CD4-positive, alpha-beta T cell (primary cell): Measurements from ENCODE around the gene PTCHD4. TPM values are rescaled to one million over a fixed set of nuclear protein-coding genes. Genes with fewer than 3 reads are reported as not detected.

ENCODE experiments used
- ATAC-seq: fragments of 200-7000 bp; cut with Tn5 transposase; one replicate; pipeline ENCODE4 v1.10.0; 2022; ENCODE audit warnings: mild to moderate bottlenecking; ENCODE audit not compliant: poor library complexity
- CTCF ChIA-PET: fragments of 350-600 bp; sonication (Branson Sonifier 250); formaldehyde crosslinking; loops from one replicate; lab custom pipeline; 2021; ENCODE audit warnings: antibody characterized with exemption, inconsistent platforms; lab: Charles Lee
- POLR2A ChIA-PET: fragments of 350-600 bp; sonication (Branson Sonifier 250); formaldehyde crosslinking; loops from one replicate; lab custom pipeline; 2021; ENCODE audit warnings: antibody characterized with exemption, inconsistent platforms; lab: Charles Lee
- DNase-seq, 14 experiments: peaks; one replicate each; pipeline ENCODE4 v3.0.0-alpha.2; 2013 to 2020; ENCODE audit warnings: mixed read lengths in 2 of 14
- H3K27ac ChIP-seq, 2 donors: one replicate each; pipeline versions ENCODE4 v1.5.1 to v1.7.0; 2013; ENCODE audit warnings: low read length in 2 of 2, low read depth in 1 of 2, mild to moderate bottlenecking in 1 of 2
- H3K27me3 ChIP-seq, 2 experiments: 1 replicate in 1 of 2; 2 replicates in 1 of 2; pipeline versions ENCODE4 v1.6.1 to v1.7.0; 2013; ENCODE audit warnings: low read length in 2 of 2, control low read depth in 1 of 2, mild to moderate bottlenecking in 1 of 2, moderate library complexity in 1 of 2; ENCODE audit not compliant: insufficient read depth in 2 of 2, control insufficient read depth in 1 of 2
- H3K36me3 ChIP-seq: one replicate; pipeline ENCODE4 v1.6.1; 2013; ENCODE audit warnings: low read length, control low read depth; ENCODE audit not compliant: insufficient read depth
- H3K4me1 ChIP-seq: one replicate; pipeline ENCODE4 v1.6.1; 2013; ENCODE audit warnings: low read length, control low read depth; ENCODE audit not compliant: insufficient read depth
- H3K4me3 ChIP-seq: one replicate; pipeline ENCODE4 v1.5.1; 2013; ENCODE audit warnings: mild to moderate bottlenecking, low read length, moderate library complexity
- H3K9me3 ChIP-seq, 2 experiments: 1 replicate in 1 of 2; 2 replicates in 1 of 2; pipeline versions ENCODE4 v1.6.1 to v1.7.0; 2013; ENCODE audit warnings: low read length in 2 of 2, mild to moderate bottlenecking in 2 of 2, control low read depth in 1 of 2, moderate library complexity in 1 of 2; ENCODE audit not compliant: control insufficient read depth in 1 of 2, insufficient read depth in 1 of 2
- H3K27ac Mint-ChIP-seq: one replicate; pipeline ENCODE4 v1.8.0; 2020; ENCODE audit warnings: mixed read lengths
- H3K27me3 Mint-ChIP-seq: one replicate; pipeline ENCODE4 v1.8.0; 2021; ENCODE audit warnings: mixed read lengths
- H3K36me3 Mint-ChIP-seq: one replicate; pipeline ENCODE4 v1.8.0; 2021; ENCODE audit warnings: low read depth, mixed read lengths
- H3K4me1 Mint-ChIP-seq: one replicate; pipeline ENCODE4 v1.8.0; 2021; ENCODE audit warnings: low read depth, mixed read lengths
- H3K4me3 Mint-ChIP-seq: one replicate; pipeline ENCODE4 v1.8.0; 2020; ENCODE audit warnings: mild to moderate bottlenecking, mixed read lengths
- H3K9me3 Mint-ChIP-seq: one replicate; pipeline ENCODE4 v1.8.0; 2020; ENCODE audit warnings: mixed read lengths
- CTCF ChIP-seq: fragments of 200-600 bp; IDR thresholded peaks from one replicate; pipeline ENCODE4 v1.8.0; 2022; ENCODE audit warnings: antibody characterized with exemption, mild to moderate bottlenecking
- intact Hi-C, 2 experiments: fragments of 100-400 bp; cut with DNase I in 1 of 2; cut with micrococcal nuclease in 1 of 2; formaldehyde crosslinking; loops; one replicate each; pipeline versions ENCODE4 v1.15.1 to v1.9.0; 2023 to 2025; cut with DNase I, micrococcal nuclease
- polyA plus RNA-seq, 2 donors: library from polyadenylated mRNA; unstranded; fragments of 120-200 nt; gene quantifications; one replicate each; pipeline ENCODE4 v1.2.1, GENCODE V29; 2013
- total RNA-seq, 174 experiments: library from RNA in 2 of 174; stranded (reverse) in 2 of 174; gene quantifications; one replicate each; pipeline ENCODE4 v1.2.3 and lab custom pipeline; 2021 to 2026

The PTCHD4 gene
- total RNA-seq: not detected
- not detected for polyA plus RNA-seq (2013, experiment 1 of 2)
- not detected for polyA plus RNA-seq (2013, experiment 2 of 2)
- total RNA-seq (lab: John Stamatoyannopoulos, UW): 0 to 0.18 (median 0) reads per million in 172 experiments

- ATAC-seq: no peak
- no peaks in the 10 kb centered on the region for H3K9me3 ChIP-seq
- no peak for TF ChIP-seq CTCF
- Mint-ChIP-seq H3K4me1 (no peaks in the 10 kb centered on the region), H3K9me3 (no peaks in the 10 kb centered on the region), H3K27ac (no peak within 1 kb of the TSS), H3K27me3 (no peaks in the 10 kb centered on the region), H3K4me3 (no peak within 1 kb of the TSS), H3K36me3 (no peaks in the 10 kb centered on the region)
- CTCF ChIA-PET: no interaction called here
- DNase-seq: no peak
- H3K4me1 ChIP-seq: no peaks in the 10 kb centered on the region
- H3K36me3 ChIP-seq: no peaks in the 10 kb centered on the region
- H3K4me3 ChIP-seq: no peak within 1 kb of the TSS
- POLR2A ChIA-PET: no interaction called here
- no peak within 1 kb of the TSS for H3K27ac ChIP-seq
- H3K27me3 ChIP-seq: no peaks in the 10 kb centered on the region
- intact Hi-C loops: no loop called here
Measured at GRCh38 chr6:48111143-48111506, at the start of gene PTCHD4. Gene PTCHD4, minus strand, starts transcription at chr6:48111197. Its CDS starts 42,240 bp downstream, at chr6:48068957.

DNA sequence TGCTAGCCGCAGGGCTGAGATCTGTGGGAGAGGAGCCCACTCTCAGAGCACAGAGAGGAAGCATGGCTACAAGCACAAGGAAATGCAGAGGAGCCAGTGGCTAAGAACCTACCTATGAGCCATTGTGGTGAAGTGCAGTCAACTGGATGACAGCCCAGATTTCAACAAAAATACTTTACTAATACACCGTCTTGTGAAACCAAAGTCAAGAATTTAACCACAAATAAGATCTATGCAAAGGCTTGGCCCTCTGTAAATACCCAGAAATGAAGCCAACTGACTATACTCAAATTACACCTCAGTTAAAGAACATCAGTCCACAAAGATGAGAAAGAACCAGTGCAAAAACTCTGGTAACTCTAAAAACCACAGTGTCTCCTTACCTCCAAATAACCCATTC lies 40.1 kb upstream of the PTCHD4 start:
- no peak overlapping the region for H3K27ac ChIP-seq
- no peak overlapping the region for H3K4me3 ChIP-seq
- Mint-ChIP-seq H3K9me3 (peaks cover 6% of the 10 kb centered on the region), H3K27ac (no peak overlapping the region), H3K27me3 (no peaks in the 10 kb centered on the region), H3K4me1 (no peaks in the 10 kb centered on the region), H3K36me3 (no peaks in the 10 kb centered on the region), H3K4me3 (no peak overlapping the region)
- no peaks in the 10 kb centered on the region for H3K27me3 ChIP-seq
- ATAC-seq: no peak
- H3K9me3 ChIP-seq: peaks cover 6 to 21% of the 10 kb centered on the region in 2 experiments
- no peaks in the 10 kb centered on the region for H3K4me1 ChIP-seq
- ChIA-PET POLR2A (no interaction called here), CTCF (no interaction called here)
- DNase-seq: no peak
- TF ChIP-seq CTCF: no peak
- intact Hi-C loops: no loop called here
- H3K36me3 ChIP-seq: no peaks in the 10 kb centered on the region

GRCh38 chr6:48150701-48151100 lies 39.7 kb upstream of the PTCHD4 start:
- TF ChIP-seq CTCF: no peak
- intact Hi-C loops: no loop called here

More at GRCh38 chr6:48150701-48151100, 39.7 kb upstream of the PTCHD4 start:
- DNase-seq: no peak
- no peaks in the 10 kb centered on the region for H3K27me3 ChIP-seq
- H3K36me3 ChIP-seq: no peaks in the 10 kb centered on the region
- no peak overlapping the region for H3K27ac ChIP-seq
- ChIA-PET POLR2A (no interaction called here), CTCF (no interaction called here)
- H3K4me1 ChIP-seq: no peaks in the 10 kb centered on the region
- H3K4me3 Mint-ChIP-seq: no peak overlapping the region
- H3K4me1 Mint-ChIP-seq: no peaks in the 10 kb centered on the region
- H3K4me3 ChIP-seq: no peak overlapping the region
- no peaks in the 10 kb centered on the region for H3K27me3 Mint-ChIP-seq
- peaks cover 6 to 21% of the 10 kb centered on the region in 2 experiments for H3K9me3 ChIP-seq
- no peak overlapping the region for H3K27ac Mint-ChIP-seq
- H3K36me3 Mint-ChIP-seq: no peaks in the 10 kb centered on the region
- no peak for ATAC-seq
- peaks cover 6% of the 10 kb centered on the region for H3K9me3 Mint-ChIP-seq
